ENCODE measurements around the gene BDH2. TPM values are rescaled to one million over a fixed set of nuclear protein-coding genes. Genes with fewer than 3 reads are reported as not detected.

Gene BDH2
- total and polyA plus RNA-seq, 2 experiments from 2014 or later: 36.5 to 73.9 TPM

GRCh38 chr4:103092245-103092644, 7.4 kb downstream of the BDH2 start:
- H3F3A ChIP-seq (replicated peaks; ENCODE audit: low read depth): no peaks in the 10 kb centered on the region

GRCh38 chr4:103091601-103092223, 7.9 kb downstream of the BDH2 start:
- Mint-ChIP-seq H3K27me3 (ENCODE audit: insufficient read depth, low read depth, poor library complexity) (peaks cover 2% of the 10 kb centered on the region), H3K4me3 (no peak overlapping the region), H3K27ac (no peak overlapping the region), H3K36me3 (ENCODE audit: low read depth) (peaks cover 24% of the 10 kb centered on the region), H3K4me1 (no peaks in the 10 kb centered on the region), H3K9me3 (no peaks in the 10 kb centered on the region)
- Histone ChIP-seq H3F3A (replicated peaks; ENCODE audit: low read depth) (no peaks in the 10 kb centered on the region), H2AFZ (no peak overlapping the region), H3K36me3 (ENCODE audit: insufficient read depth) (peaks cover 7% of the 10 kb centered on the region), H3K4me2 (no peak overlapping the region), H3K79me2 (replicated peaks; ENCODE audit: insufficient read depth) (no peaks in the 10 kb centered on the region), H3K27me3 (ENCODE audit: insufficient read depth) (no peaks in the 10 kb centered on the region), H3K27ac (ENCODE audit: low read depth) (no peak overlapping the region), H3K9me2 (ENCODE audit: insufficient read depth) (no peaks in the 10 kb centered on the region), H4K20me1 (replicated peaks; ENCODE audit: insufficient read depth) (no peaks in the 10 kb centered on the region), H3K4me1 (ENCODE audit: insufficient read depth) (no peaks in the 10 kb centered on the region), H3K4me3 (no peak overlapping the region)
- ATAC-seq (peak; percentile 55), DNase-seq (ENCODE audit: low spot score) (peak; percentile 77)
- TF ChIP-seq EZH2phosphoT487 (IDR thresholded peaks at IDR 0.05; ENCODE audit: unreplicated experiment) (no peak), REST (IDR thresholded peaks at IDR 0.05; ENCODE audit: unreplicated experiment) (no peak), POLR2AphosphoS5 (IDR thresholded peaks at IDR 0.05; ENCODE audit: low read depth) (no peak), ZNF114 (CRISPR knock-in tag; IDR thresholded peaks at IDR 0.05) (no peak), CTCF (conservative IDR thresholded peaks at IDR 0.05; ENCODE audit: low read depth in 2 of 2) (peak; percentile 81 to 83), EZH2 (IDR thresholded peaks at IDR 0.05; ENCODE audit: low read depth, unreplicated experiment) (no peak), ZNF331 (CRISPR knock-in tag; IDR thresholded peaks at IDR 0.05; ENCODE audit: low read depth) (no peak), NANOG (IDR thresholded peaks at IDR 0.05; ENCODE audit: borderline replicate concordance) (no peak)

More at GRCh38 chr4:103092245-103092644, 7.4 kb downstream of the BDH2 start:
- no peak overlapping the region for H3K27ac ChIP-seq (ENCODE audit: low read depth)
- H3K27me3 ChIP-seq (ENCODE audit: insufficient read depth): no peaks in the 10 kb centered on the region
- no peaks in the 10 kb centered on the region for H3K4me1 ChIP-seq (ENCODE audit: insufficient read depth)
- H3K4me3 ChIP-seq: no peak overlapping the region
- DNase-seq (ENCODE audit: low spot score) (no peak), ATAC-seq (no peak)
- no peak for TF ChIP-seq EZH2 (IDR thresholded peaks at IDR 0.05; ENCODE audit: low read depth, unreplicated experiment)
- no peak for TF ChIP-seq JUNB (IDR thresholded peaks at IDR 0.05; ENCODE audit: unreplicated experiment)
- no peak for TF ChIP-seq ETS1 (IDR thresholded peaks at IDR 0.05)
- no peak for TF ChIP-seq CREB1 (CRISPR knock-in tag; IDR thresholded peaks at IDR 0.05; ENCODE audit: low read depth)
- H3K79me2 ChIP-seq (replicated peaks; ENCODE audit: insufficient read depth): no peaks in the 10 kb centered on the region
- H3K4me2 ChIP-seq: no peak overlapping the region
- Mint-ChIP-seq H3K27ac (no peak overlapping the region), H3K4me3 (no peak overlapping the region), H3K9me3 (no peaks in the 10 kb centered on the region), H3K36me3 (ENCODE audit: low read depth) (peaks cover 19% of the 10 kb centered on the region), H3K4me1 (no peaks in the 10 kb centered on the region), H3K27me3 (ENCODE audit: insufficient read depth, low read depth, poor library complexity) (peaks cover 2% of the 10 kb centered on the region)
- H4K20me1 ChIP-seq (replicated peaks; ENCODE audit: insufficient read depth): no peaks in the 10 kb centered on the region
- H3K9me2 ChIP-seq (ENCODE audit: insufficient read depth): no peaks in the 10 kb centered on the region
- peaks cover 7% of the 10 kb centered on the region for H3K36me3 ChIP-seq (ENCODE audit: insufficient read depth)
- no peak overlapping the region for H2AFZ ChIP-seq
